SK-N-SH treated with all-trans-retinoic acid at 6 μM for 48 hours (cell line): ENCODE data around the gene ARHGEF7.

Source experiments
- ATAC-seq: fragments of 200-7000 bp; cut with Tn5 transposase; 3 replicates; pipeline ENCODE4 v1.9.1; 2020; ENCODE audit warnings: mild to moderate bottlenecking, moderate library complexity
- ARNTL ChIP-seq: fragments of 450-650 bp; formaldehyde crosslinking; IDR thresholded peaks from 2 replicates; pipeline ENCODE4 v1.5.0; 2020; ENCODE audit warnings: low read depth, mild to moderate bottlenecking, moderate library complexity, borderline replicate concordance
- BACH2 ChIP-seq: fragments of 250-450 bp; sonication (Bioruptor Pico); IDR thresholded peaks from 2 replicates; pipeline ENCODE4 v1.9.0; 2021; ENCODE audit warnings: mild to moderate bottlenecking, borderline replicate concordance
- CSDC2 ChIP-seq: fragments of 250-450 bp; sonication (Bioruptor Pico); IDR thresholded peaks from 2 replicates; pipeline ENCODE4 v1.5.0; 2020; ENCODE audit warnings: mild to moderate bottlenecking, moderate library complexity
- CSRNP3 ChIP-seq: fragments of 250-450 bp; sonication (Bioruptor Pico); IDR thresholded peaks from 2 replicates; pipeline ENCODE4 v1.5.1; 2021; ENCODE audit warnings: mild to moderate bottlenecking, moderate library complexity
- ESRRG ChIP-seq: fragments of 250-450 bp; sonication (Bioruptor Pico); IDR thresholded peaks from 2 replicates; pipeline ENCODE4 v1.6.1; 2021; ENCODE audit warnings: mild to moderate bottlenecking
- GLIS3 ChIP-seq: fragments of 250-450 bp; sonication (Bioruptor Pico); IDR thresholded peaks from 2 replicates; pipeline ENCODE4 v1.5.0; 2020; ENCODE audit warnings: mild to moderate bottlenecking, moderate library complexity
- OSR1 ChIP-seq: fragments of 250-450 bp; sonication (Bioruptor Pico); IDR thresholded peaks from 2 replicates; pipeline ENCODE4 v1.8.0; 2022; ENCODE audit warnings: moderate library complexity, mild to moderate bottlenecking, inconsistent platforms
- PATZ1 ChIP-seq: fragments of 250-450 bp; sonication (Bioruptor Pico); IDR thresholded peaks from 2 replicates; pipeline ENCODE4 v1.8.0; 2020; ENCODE audit warnings: mild to moderate bottlenecking, moderate library complexity, borderline replicate concordance
- PPARA ChIP-seq: fragments of 250-450 bp; sonication (Bioruptor Pico); IDR thresholded peaks from 2 replicates; pipeline ENCODE4 v1.5.0; 2020; ENCODE audit warnings: mild to moderate bottlenecking, borderline replicate concordance
- RARB ChIP-seq: fragments of 250-450 bp; sonication (Bioruptor Pico); IDR thresholded peaks from 2 replicates; pipeline ENCODE4 v1.8.0; 2021; ENCODE audit warnings: mild to moderate bottlenecking, moderate library complexity
- SNAI2 ChIP-seq: fragments of 250-450 bp; sonication (Bioruptor Pico); IDR thresholded peaks from 2 replicates; pipeline ENCODE4 v1.5.0; 2020; ENCODE audit warnings: mild to moderate bottlenecking, moderate library complexity
- TCF4 ChIP-seq: fragments of 250-450 bp; sonication (Bioruptor Pico); IDR thresholded peaks from 2 replicates; pipeline ENCODE4 v1.8.0; 2021; ENCODE audit warnings: mild to moderate bottlenecking, moderate library complexity, borderline replicate concordance
- TOX ChIP-seq: fragments of 250-450 bp; sonication (Bioruptor Pico); IDR thresholded peaks from 2 replicates; pipeline ENCODE4 v1.8.0; 2021; ENCODE audit warnings: mild to moderate bottlenecking, moderate library complexity, borderline replicate concordance
- ZC3H10 ChIP-seq: fragments of 250-450 bp; sonication (Bioruptor Pico); IDR thresholded peaks from 2 replicates; pipeline ENCODE4 v1.5.1; 2021; ENCODE audit warnings: mild to moderate bottlenecking, moderate library complexity
- ZFP3 ChIP-seq: fragments of 250-450 bp; sonication (Bioruptor Pico); IDR thresholded peaks from 2 replicates; pipeline ENCODE4 v1.5.0; 2020; ENCODE audit warnings: mild to moderate bottlenecking, moderate library complexity
- ZFP30 ChIP-seq: fragments of 450-650 bp; formaldehyde crosslinking; IDR thresholded peaks from 2 replicates; pipeline ENCODE4 v1.5.0; 2022; ENCODE audit warnings: mild to moderate bottlenecking, moderate library complexity
- ZNF565 ChIP-seq: fragments of 450-650 bp; formaldehyde crosslinking; conservative IDR thresholded peaks from 2 replicates; pipeline ENCODE4 v1.5.0; 2020; ENCODE audit warnings: low read depth, mild to moderate bottlenecking, moderate library complexity
- ZNF70 ChIP-seq: fragments of 450-650 bp; formaldehyde crosslinking; IDR thresholded peaks from 2 replicates; pipeline ENCODE4 v1.5.0; 2020; ENCODE audit warnings: mild to moderate bottlenecking, moderate library complexity
- ZNF8 ChIP-seq: fragments of 450-650 bp; formaldehyde crosslinking; IDR thresholded peaks from 2 replicates; pipeline ENCODE4 v1.5.0; 2020; ENCODE audit warnings: mild to moderate bottlenecking, moderate library complexity
- TF ChIP-seq, protein P1 (sequence below): fragments of 250-450 bp; sonication (Bioruptor Pico); IDR thresholded peaks from 2 replicates; pipeline ENCODE4 v1.5.0; 2020; ENCODE audit warnings: mild to moderate bottlenecking, moderate library complexity
- TF ChIP-seq, protein P2 (sequence below): fragments of 250-450 bp; sonication (Bioruptor Pico); IDR thresholded peaks from 2 replicates; pipeline ENCODE4 v1.8.0; 2021; ENCODE audit warnings: low read depth, mild to moderate bottlenecking, moderate library complexity, borderline replicate concordance

Gene ARHGEF7

GRCh38 chr13:111076155-111077013 lies 38.7 kb upstream of the ARHGEF7 start:
- TF ChIP-seq RARB (CRISPR knock-in tag): no peak
- TF ChIP-seq GLIS3 (CRISPR knock-in tag): no peak
- TF ChIP-seq CSDC2 (CRISPR knock-in tag): no peak
- no peak for TF ChIP-seq ZFP30
- no peak for TF ChIP-seq ZC3H10 (CRISPR knock-in tag)
- TF ChIP-seq PATZ1 (CRISPR knock-in tag): no peak
- no peak for TF ChIP-seq OSR1 (CRISPR knock-in tag)
- TF ChIP-seq, protein P1, sequence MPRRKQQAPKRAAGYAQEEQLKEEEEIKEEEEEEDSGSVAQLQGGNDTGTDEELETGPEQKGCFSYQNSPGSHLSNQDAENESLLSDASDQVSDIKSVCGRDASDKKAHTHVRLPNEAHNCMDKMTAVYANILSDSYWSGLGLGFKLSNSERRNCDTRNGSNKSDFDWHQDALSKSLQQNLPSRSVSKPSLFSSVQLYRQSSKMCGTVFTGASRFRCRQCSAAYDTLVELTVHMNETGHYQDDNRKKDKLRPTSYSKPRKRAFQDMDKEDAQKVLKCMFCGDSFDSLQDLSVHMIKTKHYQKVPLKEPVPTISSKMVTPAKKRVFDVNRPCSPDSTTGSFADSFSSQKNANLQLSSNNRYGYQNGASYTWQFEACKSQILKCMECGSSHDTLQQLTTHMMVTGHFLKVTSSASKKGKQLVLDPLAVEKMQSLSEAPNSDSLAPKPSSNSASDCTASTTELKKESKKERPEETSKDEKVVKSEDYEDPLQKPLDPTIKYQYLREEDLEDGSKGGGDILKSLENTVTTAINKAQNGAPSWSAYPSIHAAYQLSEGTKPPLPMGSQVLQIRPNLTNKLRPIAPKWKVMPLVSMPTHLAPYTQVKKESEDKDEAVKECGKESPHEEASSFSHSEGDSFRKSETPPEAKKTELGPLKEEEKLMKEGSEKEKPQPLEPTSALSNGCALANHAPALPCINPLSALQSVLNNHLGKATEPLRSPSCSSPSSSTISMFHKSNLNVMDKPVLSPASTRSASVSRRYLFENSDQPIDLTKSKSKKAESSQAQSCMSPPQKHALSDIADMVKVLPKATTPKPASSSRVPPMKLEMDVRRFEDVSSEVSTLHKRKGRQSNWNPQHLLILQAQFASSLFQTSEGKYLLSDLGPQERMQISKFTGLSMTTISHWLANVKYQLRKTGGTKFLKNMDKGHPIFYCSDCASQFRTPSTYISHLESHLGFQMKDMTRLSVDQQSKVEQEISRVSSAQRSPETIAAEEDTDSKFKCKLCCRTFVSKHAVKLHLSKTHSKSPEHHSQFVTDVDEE: no peak
- ATAC-seq: no peak

DNA sequence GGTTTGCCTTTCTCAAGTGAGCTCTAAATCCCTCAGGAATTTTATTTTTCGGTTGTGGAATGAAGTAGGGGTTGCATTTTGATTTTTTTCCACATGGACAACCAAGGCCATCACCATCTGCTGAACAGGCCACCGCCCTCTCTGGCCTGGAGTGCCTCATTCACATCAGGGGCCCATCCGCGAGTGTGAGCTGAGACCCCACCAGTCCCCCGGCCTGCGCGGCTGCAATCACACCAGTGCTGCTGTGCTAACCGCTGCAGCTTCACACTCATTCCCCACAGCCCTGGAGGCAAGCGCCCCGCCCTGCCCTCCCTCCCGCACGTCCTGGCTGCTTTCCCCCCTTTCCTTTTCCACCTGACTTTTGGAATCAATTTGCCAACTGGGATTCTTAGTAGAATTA lies 35.7 kb upstream of the ARHGEF7 start:
- TF ChIP-seq ZFP3 (CRISPR knock-in tag) (no peak), ZC3H10 (CRISPR knock-in tag) (no peak), ZNF565 (no peak), SNAI2 (CRISPR knock-in tag) (no peak), RARB (CRISPR knock-in tag) (no peak), ZNF8 (CRISPR knock-in tag) (no peak), TOX (CRISPR knock-in tag) (no peak), CSDC2 (CRISPR knock-in tag) (no peak), PATZ1 (CRISPR knock-in tag) (no peak), PPARA (CRISPR knock-in tag) (no peak)
- ATAC-seq: no peak

DNA sequence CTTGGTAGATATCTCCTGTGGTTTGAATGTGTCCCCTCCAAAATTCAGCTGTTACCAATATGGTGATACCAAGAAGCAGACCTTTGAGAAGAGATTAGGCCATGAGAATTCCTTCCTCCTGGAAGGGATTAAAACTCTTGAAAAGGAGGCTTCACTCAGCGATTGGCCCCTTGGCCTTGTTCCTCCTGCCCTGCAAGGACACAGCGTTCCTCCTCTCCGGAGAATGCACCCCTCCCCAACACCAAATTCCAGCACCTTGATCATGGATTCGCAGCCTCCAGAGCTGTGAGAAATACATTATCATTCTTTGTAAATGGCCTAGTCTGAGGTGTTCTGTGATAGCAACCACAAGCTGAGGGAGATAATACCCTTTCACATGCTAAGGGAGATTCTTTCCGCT lies 34.5 kb upstream of the ARHGEF7 start:
- ATAC-seq: no peak
- TF ChIP-seq PATZ1 (CRISPR knock-in tag): no peak
- no peak for TF ChIP-seq ZNF8 (CRISPR knock-in tag)
- TF ChIP-seq, protein P2, sequence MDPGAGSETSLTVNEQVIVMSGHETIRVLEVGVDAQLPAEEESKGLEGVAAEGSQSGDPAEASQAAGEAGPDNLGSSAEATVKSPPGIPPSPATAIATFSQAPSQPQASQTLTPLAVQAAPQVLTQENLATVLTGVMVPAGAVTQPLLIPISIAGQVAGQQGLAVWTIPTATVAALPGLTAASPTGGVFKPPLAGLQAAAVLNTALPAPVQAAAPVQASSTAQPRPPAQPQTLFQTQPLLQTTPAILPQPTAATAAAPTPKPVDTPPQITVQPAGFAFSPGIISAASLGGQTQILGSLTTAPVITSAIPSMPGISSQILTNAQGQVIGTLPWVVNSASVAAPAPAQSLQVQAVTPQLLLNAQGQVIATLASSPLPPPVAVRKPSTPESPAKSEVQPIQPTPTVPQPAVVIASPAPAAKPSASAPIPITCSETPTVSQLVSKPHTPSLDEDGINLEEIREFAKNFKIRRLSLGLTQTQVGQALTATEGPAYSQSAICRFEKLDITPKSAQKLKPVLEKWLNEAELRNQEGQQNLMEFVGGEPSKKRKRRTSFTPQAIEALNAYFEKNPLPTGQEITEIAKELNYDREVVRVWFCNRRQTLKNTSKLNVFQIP (CRISPR knock-in tag): no peak
- no peak for TF ChIP-seq TCF4 (CRISPR knock-in tag)
- TF ChIP-seq CSRNP3: no peak
- no peak for TF ChIP-seq PPARA (CRISPR knock-in tag)
- TF ChIP-seq BACH2 (CRISPR knock-in tag): no peak
- TF ChIP-seq ESRRG (CRISPR knock-in tag): no peak
- no peak for TF ChIP-seq GLIS3 (CRISPR knock-in tag)
- TF ChIP-seq ZFP30: no peak
- no peak for TF ChIP-seq RARB (CRISPR knock-in tag)
- no peak for TF ChIP-seq ZNF70 (CRISPR knock-in tag)
- no peak for TF ChIP-seq ARNTL (CRISPR knock-in tag)
